WERI-Rb-1 (cell line): ENCODE measurements around the gene TMEM178B.

Experiments used
- DNase-seq: peaks from one replicate; pipeline ENCODE4 v3.0.0-alpha.2; 2020
- H3K27ac ChIP-seq: fragments of 250-450 bp; sonication (Bioruptor Pico); 2 replicates; pipeline ENCODE4 v1.5.1; 2020; ENCODE audit warnings: mild to moderate bottlenecking, moderate library complexity
- H3K27me3 ChIP-seq: fragments of 250-450 bp; sonication (Bioruptor Pico); 2 replicates; pipeline ENCODE4 v1.5.1; 2021; ENCODE audit warnings: mild to moderate bottlenecking, low read depth, moderate library complexity; ENCODE audit not compliant: insufficient read depth, severe bottlenecking
- H3K36me3 ChIP-seq: fragments of 250-450 bp; sonication (Bioruptor Pico); 2 replicates; pipeline ENCODE4 v1.5.1; 2020; ENCODE audit warnings: mild to moderate bottlenecking, moderate library complexity
- H3K4me3 ChIP-seq: 2 replicates; pipeline ENCODE4 v1.5.1; 2011; ENCODE audit warnings: low read depth, mild to moderate bottlenecking, control low read depth, low read length
- H3K9me3 ChIP-seq: fragments of 250-450 bp; sonication (Bioruptor Pico); 2 replicates; pipeline ENCODE4 v1.5.1; 2021; ENCODE audit warnings: mild to moderate bottlenecking, moderate library complexity; ENCODE audit not compliant: severe bottlenecking
- TF ChIP-seq, protein P1 (sequence below): IDR thresholded peaks from 2 replicates; pipeline ENCODE4 v1.5.1; 2011; ENCODE audit warnings: low read depth, mild to moderate bottlenecking, control low read depth, inconsistent platforms, low read length

The TMEM178B gene

DNA sequence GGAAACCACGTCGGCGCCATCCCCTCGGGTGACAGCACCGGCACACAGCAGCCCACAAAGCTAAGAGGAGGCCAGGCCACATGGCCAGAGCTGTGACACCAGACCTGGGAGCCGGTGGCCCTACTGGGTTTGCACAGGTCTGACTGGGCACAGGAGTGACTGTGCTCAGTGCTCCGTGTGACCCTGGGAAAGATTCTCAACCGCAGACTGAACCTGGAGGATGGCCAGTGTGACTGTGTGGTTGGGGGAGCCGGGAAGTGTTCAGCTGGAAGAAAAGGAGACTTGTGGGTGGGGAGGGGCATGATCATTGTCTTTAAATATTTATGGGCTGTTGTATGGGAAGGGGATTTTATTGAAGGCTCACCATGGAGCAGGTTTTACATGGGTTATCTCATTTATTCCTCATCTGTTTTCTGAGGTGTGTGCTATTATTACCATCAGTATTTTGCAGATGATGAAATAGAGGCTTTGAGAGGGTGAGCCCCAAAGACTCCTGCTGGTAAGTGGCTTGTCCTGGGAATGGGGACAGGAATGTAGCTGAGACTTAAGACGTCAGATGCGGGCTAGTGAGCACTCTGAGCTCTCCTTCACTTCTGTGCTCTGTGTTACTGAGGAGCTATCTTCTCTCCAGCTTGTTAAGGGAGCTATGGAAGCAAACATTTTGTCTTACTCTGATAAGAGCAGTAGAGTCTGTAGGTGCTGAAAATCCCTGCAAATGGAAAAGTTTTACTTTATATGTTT is 127.5 kb downstream of the TMEM178B start:
- Histone ChIP-seq H3K9me3 (no peaks in the 10 kb centered on the region), H3K4me3 (no peak overlapping the region), H3K27ac (peak overlapping the region; percentile 53), H3K36me3 (no peaks in the 10 kb centered on the region), H3K27me3 (no peaks in the 10 kb centered on the region)
- peak; percentile 31 for DNase-seq
- TF ChIP-seq, protein P1, sequence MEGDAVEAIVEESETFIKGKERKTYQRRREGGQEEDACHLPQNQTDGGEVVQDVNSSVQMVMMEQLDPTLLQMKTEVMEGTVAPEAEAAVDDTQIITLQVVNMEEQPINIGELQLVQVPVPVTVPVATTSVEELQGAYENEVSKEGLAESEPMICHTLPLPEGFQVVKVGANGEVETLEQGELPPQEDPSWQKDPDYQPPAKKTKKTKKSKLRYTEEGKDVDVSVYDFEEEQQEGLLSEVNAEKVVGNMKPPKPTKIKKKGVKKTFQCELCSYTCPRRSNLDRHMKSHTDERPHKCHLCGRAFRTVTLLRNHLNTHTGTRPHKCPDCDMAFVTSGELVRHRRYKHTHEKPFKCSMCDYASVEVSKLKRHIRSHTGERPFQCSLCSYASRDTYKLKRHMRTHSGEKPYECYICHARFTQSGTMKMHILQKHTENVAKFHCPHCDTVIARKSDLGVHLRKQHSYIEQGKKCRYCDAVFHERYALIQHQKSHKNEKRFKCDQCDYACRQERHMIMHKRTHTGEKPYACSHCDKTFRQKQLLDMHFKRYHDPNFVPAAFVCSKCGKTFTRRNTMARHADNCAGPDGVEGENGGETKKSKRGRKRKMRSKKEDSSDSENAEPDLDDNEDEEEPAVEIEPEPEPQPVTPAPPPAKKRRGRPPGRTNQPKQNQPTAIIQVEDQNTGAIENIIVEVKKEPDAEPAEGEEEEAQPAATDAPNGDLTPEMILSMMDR, result no peak

DNA sequence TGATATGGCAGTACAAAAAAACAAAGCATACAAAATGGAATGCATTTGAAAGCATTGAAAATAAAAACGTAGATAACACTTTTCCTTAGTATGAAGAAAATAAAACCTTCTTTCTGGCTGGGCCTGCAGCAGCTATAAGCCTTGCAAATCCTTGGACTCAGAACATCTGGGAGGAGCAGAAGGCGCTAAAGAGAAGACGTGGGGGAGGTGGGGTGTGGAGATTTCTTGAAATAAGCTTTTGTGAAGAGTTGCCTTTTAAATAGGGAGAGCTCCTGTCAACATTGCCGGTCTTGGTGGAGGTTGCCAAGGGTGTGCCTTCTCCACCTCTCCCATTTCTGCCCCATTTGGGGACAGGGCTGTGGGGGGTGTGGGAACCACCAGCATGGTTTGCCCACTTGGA is 128.7 kb downstream of the TMEM178B start:
- Histone ChIP-seq H3K27me3 (no peaks in the 10 kb centered on the region), H3K9me3 (no peaks in the 10 kb centered on the region), H3K4me3 (peak overlapping the region; percentile 24), H3K27ac (peak overlapping the region; percentile 87), H3K36me3 (no peaks in the 10 kb centered on the region)
- DNase-seq, result peak; percentile 77
- TF ChIP-seq, protein P1, result no peak

DNA sequence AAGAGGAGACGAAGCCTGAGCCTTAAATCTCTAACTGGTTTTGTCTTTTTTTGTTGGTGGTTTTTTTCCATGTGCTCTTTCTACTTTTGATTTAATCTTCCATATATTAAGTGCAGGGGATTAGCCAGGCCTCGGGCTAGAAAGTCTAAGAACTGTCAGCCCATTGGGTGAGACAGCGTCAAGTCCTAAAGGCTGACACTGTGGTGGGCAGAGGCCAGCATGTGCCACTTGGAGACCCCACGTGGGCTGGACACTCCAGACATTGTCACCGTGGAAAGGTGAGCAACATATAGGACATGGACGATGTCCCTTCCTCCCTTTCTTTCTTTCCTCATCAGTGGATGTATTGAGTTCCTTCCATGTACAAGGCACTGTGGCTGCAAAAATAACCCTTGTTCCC is 129.3 kb downstream of the TMEM178B start:
- Histone ChIP-seq H3K4me3 (peak overlapping the region; percentile 24), H3K27ac (peak overlapping the region; percentile 87), H3K36me3 (no peaks in the 10 kb centered on the region), H3K27me3 (no peaks in the 10 kb centered on the region), H3K9me3 (no peaks in the 10 kb centered on the region)
- TF ChIP-seq, protein P1, result no peak
- DNase-seq, result peak; percentile 53

DNA sequence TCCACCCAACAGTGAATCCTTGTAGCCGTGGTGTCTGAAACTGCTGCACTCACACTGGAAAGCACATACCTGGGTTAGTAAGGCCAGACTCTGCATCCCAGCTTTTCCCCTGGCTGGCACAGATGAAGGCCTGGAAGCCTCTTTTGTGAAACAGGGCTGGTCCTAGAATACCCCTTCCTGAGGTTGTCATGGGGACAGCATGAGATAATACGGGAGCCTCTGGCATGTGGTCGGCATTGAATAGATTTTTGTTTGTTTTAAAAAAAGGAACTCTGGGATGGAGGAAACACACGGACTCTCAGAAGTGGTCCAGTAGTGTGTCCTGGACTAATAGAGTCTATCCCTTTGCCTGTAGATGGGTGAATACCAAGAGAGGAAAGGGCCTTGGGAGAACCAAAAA is 129.7 kb downstream of the TMEM178B start:
- Histone ChIP-seq H3K4me3 (no peak overlapping the region), H3K9me3 (no peaks in the 10 kb centered on the region), H3K27ac (peak overlapping the region; percentile 87), H3K27me3 (no peaks in the 10 kb centered on the region), H3K36me3 (no peaks in the 10 kb centered on the region)
- TF ChIP-seq, protein P1, result no peak
- no peak for DNase-seq

DNA sequence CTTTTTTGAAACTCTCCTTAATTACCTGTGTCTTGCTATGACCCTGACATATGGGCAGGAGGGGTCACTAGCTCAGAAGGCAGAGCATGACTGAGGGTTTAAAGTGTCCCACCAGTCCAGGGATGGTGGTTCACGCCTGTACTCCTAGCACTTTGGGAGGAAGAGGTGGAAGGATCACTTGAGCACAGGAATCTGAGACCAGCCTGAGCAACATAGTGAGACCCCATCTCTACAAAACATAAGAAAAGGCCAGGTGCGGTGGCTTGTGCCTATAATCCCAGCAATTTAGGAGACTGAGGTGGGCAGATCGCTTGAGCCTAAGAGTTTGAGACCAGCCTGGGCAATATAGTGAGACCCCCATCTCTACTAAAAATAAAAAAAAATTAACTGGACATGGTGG is 133.8 kb downstream of the TMEM178B start:
- Histone ChIP-seq H3K9me3 (no peaks in the 10 kb centered on the region), H3K27ac (no peak overlapping the region), H3K36me3 (no peaks in the 10 kb centered on the region), H3K4me3 (no peak overlapping the region), H3K27me3 (no peaks in the 10 kb centered on the region)
- DNase-seq, result no peak
- TF ChIP-seq, protein P1, result no peak

DNA sequence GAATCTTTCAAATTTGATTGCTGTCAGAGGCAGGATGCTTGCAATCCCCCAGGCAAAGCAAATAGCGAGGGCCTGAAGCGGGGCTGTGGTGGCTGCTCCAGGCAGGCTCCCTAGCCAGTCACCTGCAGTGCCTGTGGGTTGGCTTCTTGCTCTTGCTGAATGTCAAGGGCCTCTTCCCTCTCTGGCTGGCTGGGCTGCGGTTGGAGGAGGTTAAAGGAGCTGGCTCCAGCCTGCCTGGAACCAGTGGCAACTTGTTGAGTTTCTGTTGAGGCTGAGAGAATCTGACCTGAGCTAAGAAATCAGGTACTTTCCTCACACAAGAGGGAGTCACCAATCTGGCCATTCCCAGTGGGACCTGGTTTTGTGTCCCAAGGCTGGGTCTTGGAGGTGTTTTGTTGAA is 134.7 kb downstream of the TMEM178B start:
- no peaks in the 10 kb centered on the region for H3K36me3 ChIP-seq
- no peak overlapping the region for H3K4me3 ChIP-seq
- H3K27ac ChIP-seq, result no peak overlapping the region
- no peaks in the 10 kb centered on the region for H3K27me3 ChIP-seq
- H3K9me3 ChIP-seq, result no peaks in the 10 kb centered on the region
- no peak for DNase-seq
- TF ChIP-seq, protein P1, result no peak
